ENCODE data around the gene RCN1. TPM values are rescaled to one million over a fixed set of nuclear protein-coding genes. Genes with fewer than 3 reads are reported as not detected.
"Not testable (repeated sequence)": the region's sequence is repeated elsewhere in the genome, so short reads cannot be mapped to it uniquely, and the experiment has no call there.

RCN1 gene
- total RNA-seq, 1 donor = 367 TPM

DNA sequence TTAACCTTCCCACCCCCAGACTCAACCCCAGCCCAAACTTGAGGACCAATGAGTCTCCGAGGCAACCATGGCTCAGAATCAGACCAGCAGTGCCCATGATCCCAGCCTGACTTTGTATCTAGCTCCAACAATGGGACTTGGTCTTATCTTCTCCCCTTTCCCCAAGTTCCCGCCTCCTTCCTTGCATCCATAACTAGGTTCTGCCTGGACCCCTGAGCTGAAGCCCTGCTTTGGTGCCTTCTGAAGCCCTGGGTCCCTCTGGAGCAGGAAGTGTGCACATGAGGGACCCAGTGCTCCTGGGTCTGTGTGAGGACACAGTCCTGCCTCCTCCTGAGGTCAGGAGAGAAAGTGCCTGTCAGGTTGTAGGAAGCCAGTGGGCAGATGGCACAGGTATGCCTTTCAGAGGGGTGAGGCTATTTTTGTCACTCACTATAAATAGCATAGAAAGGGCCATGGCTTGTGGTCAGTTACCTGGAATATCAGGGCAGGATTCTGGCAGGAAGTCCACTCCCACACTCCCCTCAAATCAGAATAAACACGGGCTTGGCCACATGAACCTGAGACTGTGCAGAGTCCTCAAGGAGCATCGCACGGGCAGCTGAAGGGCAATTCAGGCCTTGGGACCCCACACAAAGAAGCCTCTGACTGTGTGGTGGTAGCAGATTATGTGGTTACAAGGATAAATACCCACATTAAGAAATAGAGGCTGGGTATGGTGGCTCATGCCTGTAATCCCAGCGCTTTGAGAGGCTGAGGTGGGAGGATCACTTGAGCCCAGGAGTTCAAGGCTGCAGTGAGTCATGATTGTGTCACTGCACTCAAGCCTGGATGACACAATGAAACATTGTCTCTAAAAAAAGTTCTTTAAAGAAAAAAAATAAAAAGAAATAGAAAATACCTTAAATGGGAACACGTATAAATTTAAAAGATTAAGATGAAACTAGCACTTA is 27.4 kb downstream of the RCN1 start:
- no peak overlapping the region for H3K4me3 ChIP-seq (ENCODE audit: low read depth, low read length)
- DNase-seq (ENCODE audit: low read depth) = peak; percentile 32
- TF ChIP-seq, protein P1, sequence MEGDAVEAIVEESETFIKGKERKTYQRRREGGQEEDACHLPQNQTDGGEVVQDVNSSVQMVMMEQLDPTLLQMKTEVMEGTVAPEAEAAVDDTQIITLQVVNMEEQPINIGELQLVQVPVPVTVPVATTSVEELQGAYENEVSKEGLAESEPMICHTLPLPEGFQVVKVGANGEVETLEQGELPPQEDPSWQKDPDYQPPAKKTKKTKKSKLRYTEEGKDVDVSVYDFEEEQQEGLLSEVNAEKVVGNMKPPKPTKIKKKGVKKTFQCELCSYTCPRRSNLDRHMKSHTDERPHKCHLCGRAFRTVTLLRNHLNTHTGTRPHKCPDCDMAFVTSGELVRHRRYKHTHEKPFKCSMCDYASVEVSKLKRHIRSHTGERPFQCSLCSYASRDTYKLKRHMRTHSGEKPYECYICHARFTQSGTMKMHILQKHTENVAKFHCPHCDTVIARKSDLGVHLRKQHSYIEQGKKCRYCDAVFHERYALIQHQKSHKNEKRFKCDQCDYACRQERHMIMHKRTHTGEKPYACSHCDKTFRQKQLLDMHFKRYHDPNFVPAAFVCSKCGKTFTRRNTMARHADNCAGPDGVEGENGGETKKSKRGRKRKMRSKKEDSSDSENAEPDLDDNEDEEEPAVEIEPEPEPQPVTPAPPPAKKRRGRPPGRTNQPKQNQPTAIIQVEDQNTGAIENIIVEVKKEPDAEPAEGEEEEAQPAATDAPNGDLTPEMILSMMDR (IDR thresholded peaks at IDR 0.05; ENCODE audit: insufficient read depth, low read depth, low read length) = no peak

DNA sequence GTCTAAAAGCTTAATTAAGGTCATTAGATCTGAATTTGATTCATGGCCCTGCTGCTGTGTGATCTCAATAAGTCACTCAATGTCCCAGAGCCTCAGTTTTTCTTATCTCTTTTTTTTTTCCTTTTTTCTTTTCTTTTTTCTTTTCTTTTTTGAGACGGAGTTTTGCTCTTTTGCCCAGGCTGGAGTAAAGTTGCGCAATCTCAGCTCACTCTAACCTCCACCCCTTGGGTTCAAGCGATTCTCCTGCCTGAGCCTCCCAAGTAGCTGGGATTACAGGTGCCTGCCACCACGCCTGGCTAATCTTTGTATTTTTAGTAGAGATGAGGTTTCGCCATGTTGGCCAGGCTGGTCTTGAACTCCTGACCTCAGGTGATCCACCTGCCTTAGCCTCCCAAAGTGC is 28.3 kb downstream of the RCN1 start:
- DNase-seq (ENCODE audit: low read depth); H3K4me3 ChIP-seq (ENCODE audit: low read depth, low read length): not testable (repeated sequence)

DNA sequence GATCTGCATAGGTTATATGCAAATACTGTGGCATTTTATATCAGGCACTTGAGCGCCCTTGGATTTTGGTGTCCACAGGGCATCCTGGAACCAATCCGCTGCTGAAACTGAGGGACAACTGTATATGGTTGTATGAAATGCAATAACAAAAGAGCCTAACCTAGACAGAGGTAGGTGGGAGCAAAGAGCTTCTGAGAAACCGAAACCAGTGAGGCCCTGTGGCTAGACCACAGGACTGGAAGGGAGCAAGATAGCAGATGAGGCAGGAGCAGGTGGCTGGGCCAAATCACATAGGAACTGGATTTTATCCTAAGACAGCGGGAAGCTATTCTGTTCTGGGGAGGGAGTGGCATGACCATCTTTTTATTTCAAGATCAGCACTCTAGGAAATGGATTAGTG is 30.1 kb downstream of the RCN1 start:
- H3K4me3 ChIP-seq (ENCODE audit: low read depth, low read length) = no peak overlapping the region
- no peak for DNase-seq (ENCODE audit: low read depth)
- TF ChIP-seq, protein P1 (IDR thresholded peaks at IDR 0.05; ENCODE audit: insufficient read depth, low read depth, low read length) = no peak

DNA sequence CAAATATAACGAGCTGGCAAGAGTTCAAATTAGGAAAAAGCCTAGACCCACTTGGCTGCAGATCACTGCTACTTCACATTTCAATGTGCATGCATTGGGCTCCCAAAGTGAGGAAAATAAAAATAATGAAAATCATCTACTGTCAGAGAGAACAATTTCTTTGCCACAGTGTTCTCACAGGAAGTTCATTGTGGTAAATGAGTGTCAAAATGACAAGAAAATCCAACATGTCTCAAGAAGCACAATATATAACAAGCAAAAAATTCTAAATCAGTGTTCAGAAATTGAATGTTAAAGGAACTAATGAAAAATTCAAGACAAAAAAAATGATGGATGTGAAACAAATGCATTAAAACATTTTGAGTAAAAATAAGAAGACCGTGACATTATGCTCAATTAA is 31.3 kb downstream of the RCN1 start:
- TF ChIP-seq, protein P1 (IDR thresholded peaks at IDR 0.05; ENCODE audit: insufficient read depth, low read depth, low read length) = no peak
- H3K4me3 ChIP-seq (ENCODE audit: low read depth, low read length) = no peak overlapping the region
- no peak for DNase-seq (ENCODE audit: low read depth)

DNA sequence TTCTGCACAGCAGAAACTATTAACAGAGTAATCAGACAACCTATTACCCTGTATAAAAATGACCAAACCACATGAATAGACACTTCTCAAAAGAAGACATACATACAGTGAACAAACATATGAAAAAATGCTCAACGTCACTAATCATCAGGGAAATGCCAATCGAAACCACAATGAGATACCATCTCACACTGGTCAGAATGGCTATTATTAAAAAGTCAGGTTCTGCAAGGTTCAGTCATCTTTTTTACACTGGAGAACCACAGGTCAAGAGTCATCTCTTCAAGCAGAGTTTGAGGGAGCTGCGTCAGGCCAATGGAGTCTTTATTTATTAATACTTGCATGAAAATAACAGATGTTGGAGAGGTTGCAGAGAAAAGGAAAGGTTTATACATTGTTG is 40.4 kb downstream of the RCN1 start:
- TF ChIP-seq, protein P1 (IDR thresholded peaks at IDR 0.05; ENCODE audit: insufficient read depth, low read depth, low read length) = no peak
- peak; percentile 18 for DNase-seq (ENCODE audit: low read depth)
- H3K4me3 ChIP-seq (ENCODE audit: low read depth, low read length) = no peak overlapping the region

DNA sequence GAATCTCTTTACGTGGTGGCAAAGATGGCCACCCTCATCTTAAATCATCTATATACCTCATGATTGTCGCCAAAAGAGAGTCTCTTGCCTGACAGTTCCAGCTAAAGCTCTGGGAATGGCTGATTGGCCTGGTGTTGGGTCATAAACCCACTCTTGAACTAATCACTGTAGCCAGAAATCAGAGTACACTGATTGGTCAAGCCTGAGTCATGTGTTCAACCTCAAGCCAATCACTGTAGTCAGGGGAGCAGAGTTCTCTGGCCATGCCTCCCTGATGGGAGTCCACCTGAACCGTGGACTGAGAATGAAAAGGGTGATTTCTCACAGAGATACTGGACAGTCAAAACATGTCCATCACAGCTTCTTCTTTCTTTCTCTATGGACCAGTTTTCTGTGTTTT is 45.8 kb downstream of the RCN1 start:
- no peak for DNase-seq (ENCODE audit: low read depth)
- TF ChIP-seq, protein P1 (IDR thresholded peaks at IDR 0.05; ENCODE audit: insufficient read depth, low read depth, low read length) = no peak
- no peak overlapping the region for H3K4me3 ChIP-seq (ENCODE audit: low read depth, low read length)

DNA sequence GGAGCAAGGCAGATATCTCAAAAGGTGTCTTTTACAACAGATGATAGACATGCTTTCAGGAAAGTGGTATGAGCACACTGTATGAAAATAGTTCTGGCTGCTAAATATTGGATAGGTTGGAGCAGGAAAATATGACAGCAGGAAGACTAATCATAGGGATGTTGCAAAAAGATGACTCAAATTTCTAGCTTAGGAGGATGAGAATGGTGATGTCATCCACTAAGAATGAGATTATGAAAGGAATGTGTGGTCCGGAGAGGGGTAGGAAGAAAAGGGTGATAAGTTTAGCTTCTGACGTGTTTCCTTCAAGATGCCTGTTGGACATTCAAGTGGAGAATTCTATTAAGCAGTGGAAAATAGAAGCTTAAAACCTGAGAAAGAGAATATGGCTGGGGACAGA is 46.4 kb downstream of the RCN1 start:
- TF ChIP-seq, protein P1 (IDR thresholded peaks at IDR 0.05; ENCODE audit: insufficient read depth, low read depth, low read length) = no peak

More for the DNA sequence above, 46.4 kb downstream of the RCN1 start:
- DNase-seq (ENCODE audit: low read depth) = peak; percentile 93
- H3K4me3 ChIP-seq (ENCODE audit: low read depth, low read length) = no peak overlapping the region
